PC-3 (cell line): ENCODE data around the gene ALG10B.

Experiments used
- EZH2 ChIP-seq: fragments of 300-600 bp; sonication (generic); IDR thresholded peaks from one replicate; pipeline ENCODE4 v1.6.1; 2017; ENCODE audit warnings: antibody characterized with exemption, mild to moderate bottlenecking, low read length; ENCODE audit not compliant: unreplicated experiment
- EZH2phosphoT487 ChIP-seq: fragments of 300-600 bp; sonication (generic); IDR thresholded peaks from 2 replicates; pipeline ENCODE4 v1.6.1; 2018; ENCODE audit warnings: mild to moderate bottlenecking, antibody characterized with exemption, low read length, borderline replicate concordance
- TF ChIP-seq, protein P1 (sequence below): fragments of 300-600 bp; sonication (generic); conservative IDR thresholded peaks from 2 replicates; pipeline ENCODE4 v1.5.1; 2017; ENCODE audit warnings: antibody characterized with exemption, low read depth, mild to moderate bottlenecking, low read length

DNA sequence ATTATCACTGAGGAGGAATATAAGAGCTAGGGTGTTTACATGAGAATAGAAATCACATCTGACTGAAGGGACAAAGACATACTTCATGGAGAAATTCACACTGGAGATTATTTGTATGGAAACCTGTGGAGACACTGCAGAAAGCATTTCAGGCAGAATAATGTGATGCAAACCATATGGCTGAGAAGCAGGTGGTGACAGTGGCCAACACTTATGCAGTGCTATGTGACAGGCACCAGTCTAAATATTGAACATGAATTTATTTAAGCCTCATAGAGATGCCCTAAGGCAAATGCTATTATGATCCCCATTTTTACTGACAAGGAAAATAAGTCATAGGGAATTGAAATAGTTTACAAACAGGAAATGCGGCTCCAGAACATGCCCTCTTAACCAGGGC, 16.2 kb downstream of the ALG10B start:
- no peak for TF ChIP-seq EZH2phosphoT487
- TF ChIP-seq, protein P1, sequence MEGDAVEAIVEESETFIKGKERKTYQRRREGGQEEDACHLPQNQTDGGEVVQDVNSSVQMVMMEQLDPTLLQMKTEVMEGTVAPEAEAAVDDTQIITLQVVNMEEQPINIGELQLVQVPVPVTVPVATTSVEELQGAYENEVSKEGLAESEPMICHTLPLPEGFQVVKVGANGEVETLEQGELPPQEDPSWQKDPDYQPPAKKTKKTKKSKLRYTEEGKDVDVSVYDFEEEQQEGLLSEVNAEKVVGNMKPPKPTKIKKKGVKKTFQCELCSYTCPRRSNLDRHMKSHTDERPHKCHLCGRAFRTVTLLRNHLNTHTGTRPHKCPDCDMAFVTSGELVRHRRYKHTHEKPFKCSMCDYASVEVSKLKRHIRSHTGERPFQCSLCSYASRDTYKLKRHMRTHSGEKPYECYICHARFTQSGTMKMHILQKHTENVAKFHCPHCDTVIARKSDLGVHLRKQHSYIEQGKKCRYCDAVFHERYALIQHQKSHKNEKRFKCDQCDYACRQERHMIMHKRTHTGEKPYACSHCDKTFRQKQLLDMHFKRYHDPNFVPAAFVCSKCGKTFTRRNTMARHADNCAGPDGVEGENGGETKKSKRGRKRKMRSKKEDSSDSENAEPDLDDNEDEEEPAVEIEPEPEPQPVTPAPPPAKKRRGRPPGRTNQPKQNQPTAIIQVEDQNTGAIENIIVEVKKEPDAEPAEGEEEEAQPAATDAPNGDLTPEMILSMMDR = no peak
- no peak for TF ChIP-seq EZH2
